Ascending aorta (tissue), 2 donors: ENCODE results near the gene RBM33. TPM values are rescaled to one million over a fixed set of nuclear protein-coding genes. Genes with fewer than 3 reads are reported as not detected.

Experiments used
- DNase-seq, 2 donors: peaks; one replicate each; pipeline ENCODE4 v3.0.0-alpha.2; 2019; ENCODE audit warnings: low spot score in 2 of 2
- H3K27ac ChIP-seq, 2 donors: fragments of 200-600 bp; sonication (generic); one replicate each; pipeline ENCODE4 v1.5.1; 2016 to 2017; ENCODE audit warnings: mild to moderate bottlenecking in 1 of 2
- H3K27me3 ChIP-seq: fragments of 200-600 bp; sonication (generic); one replicate; pipeline ENCODE4 v1.5.1; 2017
- H3K36me3 ChIP-seq, 2 donors: fragments of 200-600 bp; sonication (generic); one replicate each; pipeline ENCODE4 v1.5.1; 2016
- H3K4me1 ChIP-seq, 2 donors: fragments of 200-600 bp; sonication (generic); one replicate each; pipeline ENCODE4 v1.5.1; 2016 to 2017; ENCODE audit warnings: mild to moderate bottlenecking in 1 of 2
- H3K4me3 ChIP-seq, 2 donors: fragments of 200-600 bp; sonication (generic); one replicate each; pipeline ENCODE4 v1.5.1; 2016 to 2017; ENCODE audit warnings: mild to moderate bottlenecking in 1 of 2
- H3K9me3 ChIP-seq, 2 donors: fragments of 200-600 bp; sonication (generic); one replicate each; pipeline ENCODE4 v1.5.1; 2016
- CTCF ChIP-seq, 3 experiments: fragments of 200-600 bp in 2 of 3; fragments of 450-650 bp in 1 of 3; sonication (generic) in 2 of 3; IDR thresholded peaks; one replicate each; pipeline ENCODE4 v1.5.1; 2016 to 2019; ENCODE audit warnings: antibody characterized with exemption in 3 of 3, mild to moderate bottlenecking in 1 of 3, moderate library complexity in 1 of 3
- intact Hi-C: fragments of 100-400 bp; cut with DNase I; formaldehyde crosslinking; loops from one replicate; pipeline ENCODE4 v1.15.1; 2023
- total RNA-seq: library from RNA; depleted of rRNA; stranded (reverse); fragments of >200 nt; gene quantifications from one replicate; pipeline ENCODE4 v1.1.0, GENCODE V29; 2016

The RBM33 gene
- total RNA-seq, 1 donor from 2014 or later = 44.2 TPM

- Histone ChIP-seq H3K36me3 (peaks cover 4 to 11% of the 10 kb centered on the region in 2 donors), H3K4me1 (peaks cover 0 to 5% of the 10 kb centered on the region in 2 donors), H3K27me3 (no peaks in the 10 kb centered on the region), H3K4me3 (no peak overlapping the region), H3K27ac (no peak overlapping the region), H3K9me3 (no peaks in the 10 kb centered on the region)
- intact Hi-C loops = no loop called here
- TF ChIP-seq CTCF (IDR thresholded peaks at IDR 0.05) = no peak
- DNase-seq = no peak
Measured at GRCh38 chr7:155669717-155670505, 25.4 kb downstream of the RBM33 start.

GRCh38 chr7:155670521-155670920, 26.1 kb downstream of the RBM33 start:
- Histone ChIP-seq H3K36me3 (peaks cover 4 to 6% of the 10 kb centered on the region in 2 donors), H3K27ac (no peak overlapping the region), H3K4me3 (no peak overlapping the region), H3K9me3 (no peaks in the 10 kb centered on the region), H3K27me3 (no peaks in the 10 kb centered on the region), H3K4me1 (peaks cover 0 to 5% of the 10 kb centered on the region in 2 donors)
- intact Hi-C loops = no loop called here
- TF ChIP-seq CTCF (IDR thresholded peaks at IDR 0.05) = no peak
- no peak for DNase-seq

- Histone ChIP-seq H3K4me1 (no peaks in the 10 kb centered on the region), H3K36me3 (peaks cover 0 to 13% of the 10 kb centered on the region in 2 donors), H3K4me3 (no peak overlapping the region), H3K9me3 (no peaks in the 10 kb centered on the region), H3K27ac (no peak overlapping the region), H3K27me3 (no peaks in the 10 kb centered on the region)
- TF ChIP-seq CTCF (IDR thresholded peaks at IDR 0.05) = no peak
- intact Hi-C loops = no loop called here
- no peak for DNase-seq
Measured at GRCh38 chr7:155674556-155674955, 30.1 kb downstream of the RBM33 start.

GRCh38 chr7:155676052-155676451, 31.6 kb downstream of the RBM33 start:
- Histone ChIP-seq H3K4me3 (no peak overlapping the region), H3K36me3 (peaks cover 5 to 22% of the 10 kb centered on the region in 2 donors), H3K27ac (no peak overlapping the region), H3K9me3 (no peaks in the 10 kb centered on the region), H3K27me3 (no peaks in the 10 kb centered on the region), H3K4me1 (no peaks in the 10 kb centered on the region)
- no peak for DNase-seq
- intact Hi-C loops = no loop called here
- no peak for TF ChIP-seq CTCF (IDR thresholded peaks at IDR 0.05)

- no peak for DNase-seq
- Histone ChIP-seq H3K36me3 (peaks cover 7 to 31% of the 10 kb centered on the region in 2 donors), H3K4me1 (no peaks in the 10 kb centered on the region), H3K4me3 (no peak overlapping the region), H3K9me3 (no peaks in the 10 kb centered on the region), H3K27ac (no peak overlapping the region), H3K27me3 (no peaks in the 10 kb centered on the region)
- TF ChIP-seq CTCF (IDR thresholded peaks at IDR 0.05) = no peak
- intact Hi-C loops = no loop called here
Measured at GRCh38 chr7:155677688-155678087, 33.2 kb downstream of the RBM33 start.
